Breast epithelium (tissue), 3 donors: ENCODE data around the gene SETDB2.

Experiments
- CTCF ChIP-seq, 3 donors: fragments of 450-650 bp; IDR thresholded peaks; one replicate each; pipeline ENCODE4 v1.5.1; 2016 to 2017; ENCODE audit warnings: antibody characterized with exemption in 3 of 3, mild to moderate bottlenecking in 3 of 3, moderate library complexity in 3 of 3
- POLR2A ChIP-seq: fragments of 450-650 bp; IDR thresholded peaks from one replicate; pipeline ENCODE4 v1.6.1; 2016; ENCODE audit warnings: antibody characterized with exemption, mild to moderate bottlenecking, moderate library complexity
- POLR2AphosphoS5 ChIP-seq, 3 donors: sonication (generic); formaldehyde crosslinking; IDR thresholded peaks; one replicate each; pipeline ENCODE4 v1.6.1; 2017; ENCODE audit warnings: antibody characterized with exemption in 3 of 3

GRCh38 chr13:49418206-49418605 lies 25.9 kb upstream of the SETDB2 start:
- TF ChIP-seq CTCF (IDR thresholded peaks at IDR 0.05), result no peak
- TF ChIP-seq POLR2A, result no peak
- TF ChIP-seq POLR2AphosphoS5 (IDR thresholded peaks at IDR 0.05), result no peak
